Activated effector memory CD4-positive, alpha-beta T cell treated with Interleukin-2 at 50 U/mL for 16 hours (primary cell): ENCODE results near the gene RPL36AL.

Experiments used
- DNase-seq: peaks from one replicate; pipeline ENCODE4 v3.0.0-alpha.2; 2020

Gene RPL36AL

GRCh38 chr14:49578141-49578540, 42.3 kb downstream of the RPL36AL start:
- DNase-seq: no peak

GRCh38 chr14:49574038-49574437, 46.4 kb downstream of the RPL36AL start:
- no peak for DNase-seq

GRCh38 chr14:49569281-49569680, 51.1 kb downstream of the RPL36AL start:
- DNase-seq: no peak
